ENCODE measurements around the gene KCNMA1.

GRCh38 chr10:77355844-77356243, 281.8 kb downstream of the KCNMA1 start:
- TF ChIP-seq, protein P1, sequence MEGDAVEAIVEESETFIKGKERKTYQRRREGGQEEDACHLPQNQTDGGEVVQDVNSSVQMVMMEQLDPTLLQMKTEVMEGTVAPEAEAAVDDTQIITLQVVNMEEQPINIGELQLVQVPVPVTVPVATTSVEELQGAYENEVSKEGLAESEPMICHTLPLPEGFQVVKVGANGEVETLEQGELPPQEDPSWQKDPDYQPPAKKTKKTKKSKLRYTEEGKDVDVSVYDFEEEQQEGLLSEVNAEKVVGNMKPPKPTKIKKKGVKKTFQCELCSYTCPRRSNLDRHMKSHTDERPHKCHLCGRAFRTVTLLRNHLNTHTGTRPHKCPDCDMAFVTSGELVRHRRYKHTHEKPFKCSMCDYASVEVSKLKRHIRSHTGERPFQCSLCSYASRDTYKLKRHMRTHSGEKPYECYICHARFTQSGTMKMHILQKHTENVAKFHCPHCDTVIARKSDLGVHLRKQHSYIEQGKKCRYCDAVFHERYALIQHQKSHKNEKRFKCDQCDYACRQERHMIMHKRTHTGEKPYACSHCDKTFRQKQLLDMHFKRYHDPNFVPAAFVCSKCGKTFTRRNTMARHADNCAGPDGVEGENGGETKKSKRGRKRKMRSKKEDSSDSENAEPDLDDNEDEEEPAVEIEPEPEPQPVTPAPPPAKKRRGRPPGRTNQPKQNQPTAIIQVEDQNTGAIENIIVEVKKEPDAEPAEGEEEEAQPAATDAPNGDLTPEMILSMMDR (conservative IDR thresholded peaks at IDR 0.05): no peak
- TF ChIP-seq EZH2 (IDR thresholded peaks at IDR 0.05; ENCODE audit: low read depth): no peak

All from PC-9 (cell line).